B cell (primary cell): Measurements from ENCODE around the gene ARHGAP20.

ENCODE experiments used
- CTCF ChIP-seq: fragments of 200-600 bp; IDR thresholded peaks from one replicate; pipeline ENCODE4 v1.8.0; 2022; ENCODE audit warnings: antibody characterized with exemption, mild to moderate bottlenecking
- EZH2 ChIP-seq: IDR thresholded peaks from 2 replicates; pipeline ENCODE4 v1.6.1; 2012; ENCODE audit warnings: borderline replicate concordance, low read depth, mild to moderate bottlenecking, moderate library complexity, low read length; ENCODE audit not compliant: insufficient read depth, poor library complexity, severe bottlenecking

DNA sequence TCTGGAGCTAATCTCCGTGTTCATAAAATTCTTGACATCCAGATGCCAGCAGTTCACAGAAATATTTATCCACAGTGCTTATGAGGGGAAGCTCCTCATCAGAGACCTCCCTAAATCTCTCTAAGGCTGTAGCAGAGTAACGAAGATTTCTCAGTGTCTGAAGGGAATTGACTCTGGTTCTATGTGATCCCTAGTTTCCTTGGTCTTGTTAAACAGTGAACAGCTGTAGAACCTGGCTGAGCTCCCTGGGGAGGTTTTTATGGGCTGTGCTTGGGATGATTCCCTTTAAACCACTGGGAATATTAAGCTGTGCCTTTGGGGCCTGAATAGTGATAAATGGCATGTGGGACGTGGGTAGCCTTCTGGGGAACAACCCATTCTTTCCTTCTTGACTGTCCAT is 43.7 kb upstream of the ARHGAP20 start:
- TF ChIP-seq CTCF, result no peak
- TF ChIP-seq EZH2, result no peak
